GM19023 (cell line): ENCODE data around the gene FAM110C.
"Not testable (repeated sequence)": the region's sequence is repeated elsewhere in the genome, so short reads cannot be mapped to it uniquely, and the experiment has no call there.

Experiments used
- ATAC-seq: cut with Tn5 transposase; IDR thresholded peaks from one replicate; pipeline ENCODE4 v1.9.1; 2021; ENCODE audit warnings: mild to moderate bottlenecking, moderate library complexity; ENCODE audit not compliant: unreplicated experiment

FAM110C gene

GRCh38 chr2:46471-47345 is at the start of gene FAM110C:
Gene FAM110C (minus strand): TSS chr2:46505. CDS start chr2:46385, 120 bp downstream.
- no peak for ATAC-seq

GRCh38 chr2:92326-92725 is 46.0 kb upstream of the FAM110C start:
- ATAC-seq: no peak

GRCh38 chr2:90645-91312 is 44.5 kb upstream of the FAM110C start:
- no peak for ATAC-seq

- ATAC-seq: no peak
Observed at GRCh38 chr2:85761-86160, 39.5 kb upstream of the FAM110C start.

- ATAC-seq: no peak
Observed at GRCh38 chr2:84121-84520, 37.8 kb upstream of the FAM110C start.

GRCh38 chr2:80971-81736 is 34.8 kb upstream of the FAM110C start:
- no peak for ATAC-seq

GRCh38 chr2:80378-80777 is 34.1 kb upstream of the FAM110C start:
- no peak for ATAC-seq

- no peak for ATAC-seq
Observed at GRCh38 chr2:71309-72035, 25.2 kb upstream of the FAM110C start.

- no peak for ATAC-seq
Observed at GRCh38 chr2:69366-70344, 23.4 kb upstream of the FAM110C start.

GRCh38 chr2:68637-69036 is 22.3 kb upstream of the FAM110C start:
- not testable (repeated sequence) for ATAC-seq

- ATAC-seq: no peak
Observed at GRCh38 chr2:66853-67252, 20.5 kb upstream of the FAM110C start.

- ATAC-seq: no peak
Observed at GRCh38 chr2:65121-65520, 18.8 kb upstream of the FAM110C start.

GRCh38 chr2:55587-56448 is 9.5 kb upstream of the FAM110C start:
- ATAC-seq: no peak

- no peak for ATAC-seq
Observed at GRCh38 chr2:51613-52012, 5.3 kb upstream of the FAM110C start.

GRCh38 chr2:47737-48136 is 1.4 kb upstream of the FAM110C start:
- no peak for ATAC-seq

- ATAC-seq: no peak
Observed at GRCh38 chr2:47346-47725, 1.0 kb upstream of the FAM110C start.

- no peak for ATAC-seq
Observed at GRCh38 chr2:46131-46470, 204 bp downstream of the FAM110C start.

- no peak for ATAC-seq
Observed at GRCh38 chr2:45342-46130, 769 bp downstream of the FAM110C start.
